Measurements from ENCODE around the gene TEKT1.

TEKT1 gene

DNA sequence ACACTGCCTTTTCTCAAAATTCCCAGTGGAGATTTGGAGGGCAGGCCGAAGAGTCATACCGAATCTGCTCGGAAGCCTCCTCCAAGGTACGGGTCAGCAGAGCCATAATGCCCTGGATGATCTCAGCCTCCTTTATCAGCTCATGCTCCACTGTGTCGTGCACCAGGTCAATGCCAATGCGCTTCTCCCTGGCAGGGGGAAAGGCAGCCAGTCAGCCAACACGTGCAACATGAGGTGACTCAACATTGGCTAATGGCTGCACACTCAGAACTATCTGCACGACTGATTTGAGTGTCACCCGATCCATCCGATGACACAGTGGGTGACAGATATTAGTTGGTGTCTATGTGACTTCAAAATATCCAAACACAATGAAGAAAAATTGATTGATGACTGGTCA is 15.8 kb downstream of the TEKT1 start (continued):
- TF ChIP-seq, protein P1, sequence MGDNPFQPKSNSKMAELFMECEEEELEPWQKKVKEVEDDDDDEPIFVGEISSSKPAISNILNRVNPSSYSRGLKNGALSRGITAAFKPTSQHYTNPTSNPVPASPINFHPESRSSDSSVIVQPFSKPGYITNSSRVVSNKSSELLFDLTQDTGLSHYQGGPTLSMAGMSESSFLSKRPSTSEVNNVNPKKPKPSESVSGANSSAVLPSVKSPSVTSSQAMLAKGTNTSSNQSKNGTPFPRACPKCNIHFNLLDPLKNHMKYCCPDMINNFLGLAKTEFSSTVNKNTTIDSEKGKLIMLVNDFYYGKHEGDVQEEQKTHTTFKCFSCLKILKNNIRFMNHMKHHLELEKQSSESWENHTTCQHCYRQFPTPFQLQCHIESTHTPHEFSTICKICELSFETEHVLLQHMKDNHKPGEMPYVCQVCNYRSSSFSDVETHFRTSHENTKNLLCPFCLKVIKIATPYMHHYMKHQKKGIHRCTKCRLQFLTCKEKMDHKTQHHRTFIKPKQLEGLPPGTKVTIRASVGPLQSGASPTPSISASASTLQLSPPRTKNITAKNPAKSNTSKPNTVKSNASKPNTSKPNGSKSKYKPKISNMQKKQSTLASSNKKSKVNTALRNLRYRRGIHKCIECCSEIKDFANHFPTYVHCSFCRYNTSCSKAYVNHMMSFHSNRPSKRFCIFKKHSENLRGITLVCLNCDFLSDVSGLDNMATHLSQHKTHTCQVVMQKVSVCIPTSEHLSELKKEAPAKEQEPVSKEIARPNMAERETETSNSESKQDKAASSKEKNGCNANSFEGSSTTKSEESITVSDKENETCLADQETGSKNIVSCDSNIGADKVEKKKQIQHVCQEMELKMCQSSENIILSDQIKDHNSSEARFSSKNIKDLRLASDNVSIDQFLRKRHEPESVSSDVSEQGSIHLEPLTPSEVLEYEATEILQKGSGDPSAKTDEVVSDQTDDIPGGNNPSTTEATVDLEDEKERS (tag by site-specific recombination; IDR thresholded peaks at IDR 0.05), result no peak
- TF ChIP-seq ZNF19 (tag by site-specific recombination; IDR thresholded peaks at IDR 0.05; ENCODE audit: low read depth), result no peak
- TF ChIP-seq, protein P2, sequence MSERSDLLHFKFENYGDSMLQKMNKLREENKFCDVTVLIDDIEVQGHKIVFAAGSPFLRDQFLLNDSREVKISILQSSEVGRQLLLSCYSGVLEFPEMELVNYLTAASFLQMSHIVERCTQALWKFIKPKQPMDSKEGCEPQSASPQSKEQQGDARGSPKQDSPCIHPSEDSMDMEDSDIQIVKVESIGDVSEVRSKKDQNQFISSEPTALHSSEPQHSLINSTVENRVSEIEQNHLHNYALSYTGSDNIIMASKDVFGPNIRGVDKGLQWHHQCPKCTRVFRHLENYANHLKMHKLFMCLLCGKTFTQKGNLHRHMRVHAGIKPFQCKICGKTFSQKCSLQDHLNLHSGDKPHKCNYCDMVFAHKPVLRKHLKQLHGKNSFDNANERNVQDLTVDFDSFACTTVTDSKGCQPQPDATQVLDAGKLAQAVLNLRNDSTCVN (tag by site-specific recombination; optimal IDR thresholded peaks at IDR 0.05), result no peak
- TF ChIP-seq, protein P3, sequence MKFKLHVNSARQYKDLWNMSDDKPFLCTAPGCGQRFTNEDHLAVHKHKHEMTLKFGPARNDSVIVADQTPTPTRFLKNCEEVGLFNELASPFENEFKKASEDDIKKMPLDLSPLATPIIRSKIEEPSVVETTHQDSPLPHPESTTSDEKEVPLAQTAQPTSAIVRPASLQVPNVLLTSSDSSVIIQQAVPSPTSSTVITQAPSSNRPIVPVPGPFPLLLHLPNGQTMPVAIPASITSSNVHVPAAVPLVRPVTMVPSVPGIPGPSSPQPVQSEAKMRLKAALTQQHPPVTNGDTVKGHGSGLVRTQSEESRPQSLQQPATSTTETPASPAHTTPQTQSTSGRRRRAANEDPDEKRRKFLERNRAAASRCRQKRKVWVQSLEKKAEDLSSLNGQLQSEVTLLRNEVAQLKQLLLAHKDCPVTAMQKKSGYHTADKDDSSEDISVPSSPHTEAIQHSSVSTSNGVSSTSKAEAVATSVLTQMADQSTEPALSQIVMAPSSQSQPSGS (tag by site-specific recombination; IDR thresholded peaks at IDR 0.05; ENCODE audit: low read depth), result no peak
- TF ChIP-seq MZF1 (tag by site-specific recombination; IDR thresholded peaks at IDR 0.05; ENCODE audit: borderline replicate concordance), result no peak
- TF ChIP-seq, protein P4, sequence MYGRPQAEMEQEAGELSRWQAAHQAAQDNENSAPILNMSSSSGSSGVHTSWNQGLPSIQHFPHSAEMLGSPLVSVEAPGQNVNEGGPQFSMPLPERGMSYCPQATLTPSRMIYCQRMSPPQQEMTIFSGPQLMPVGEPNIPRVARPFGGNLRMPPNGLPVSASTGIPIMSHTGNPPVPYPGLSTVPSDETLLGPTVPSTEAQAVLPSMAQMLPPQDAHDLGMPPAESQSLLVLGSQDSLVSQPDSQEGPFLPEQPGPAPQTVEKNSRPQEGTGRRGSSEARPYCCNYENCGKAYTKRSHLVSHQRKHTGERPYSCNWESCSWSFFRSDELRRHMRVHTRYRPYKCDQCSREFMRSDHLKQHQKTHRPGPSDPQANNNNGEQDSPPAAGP (tag by site-specific recombination; IDR thresholded peaks at IDR 0.05), result no peak
- no peak for TF ChIP-seq ZNF677 (tag by site-specific recombination; IDR thresholded peaks at IDR 0.05)

DNA sequence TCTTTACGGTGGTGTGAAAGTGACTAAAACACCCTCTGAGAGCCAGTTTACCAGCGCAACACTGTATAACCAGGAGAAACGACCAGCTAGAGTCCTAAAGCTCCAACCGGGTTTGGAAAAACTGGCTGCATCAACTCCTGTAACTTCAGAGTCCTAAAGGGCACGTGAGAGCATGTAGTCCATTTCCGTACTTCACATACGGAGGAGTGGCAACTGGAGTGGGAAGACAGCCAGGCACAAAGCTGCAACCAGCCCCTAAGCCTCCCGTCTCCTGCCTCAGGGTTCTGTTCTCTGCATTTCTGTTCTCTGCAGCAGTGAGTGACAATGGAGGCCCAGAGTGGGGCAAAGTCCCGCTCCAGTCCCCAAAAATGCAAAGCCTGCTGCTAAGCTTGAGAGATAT is 19.2 kb downstream of the TEKT1 start:
- ChIA-PET POLR2A (interaction anchor here (0.9 kb wide), 1 partner anchor 11 kb away, joined by 3 read pairs; no protein-coding TSS in a partner anchor), CTCF (interaction anchor here (1.1 kb wide), 1 partner anchor 31 kb away, joined by 3 read pairs; no protein-coding TSS in a partner anchor)
- Histone ChIP-seq H3K4me3 (ENCODE audit: low read depth, low read length) (no peak overlapping the region), H3K36me3 (ENCODE audit: control insufficient read depth in 2 of 2, insufficient read depth in 1 of 2, low read length in 2 of 2) (no peaks in the 10 kb centered on the region), H3K27ac (ENCODE audit: extremely low read depth, low read depth, low read length) (no peak overlapping the region), H3K4me1 (ENCODE audit: control insufficient read depth, insufficient read depth, low read length) (no peaks in the 10 kb centered on the region), H3K9me3 (ENCODE audit: control insufficient read depth, insufficient read depth, low read depth, low read length) (no peaks in the 10 kb centered on the region)
- TF ChIP-seq ZNF558 (tag by site-specific recombination; IDR thresholded peaks at IDR 0.05) (no peak), ZNF184 (tag by site-specific recombination; IDR thresholded peaks at IDR 0.05) (no peak), ZSCAN30 (tag by site-specific recombination; IDR thresholded peaks at IDR 0.05) (no peak), TRIM28 (IDR thresholded peaks at IDR 0.05; ENCODE audit: borderline replicate concordance, low read length) (no peak), ZNF544 (tag by site-specific recombination; IDR thresholded peaks at IDR 0.05) (no peak), TCF7L2 (IDR thresholded peaks at IDR 0.05; ENCODE audit: borderline replicate concordance, low read depth, low read length) (no peak), ZFP69B (tag by site-specific recombination; IDR thresholded peaks at IDR 0.05) (no peak), HOXD13 (CRISPR knock-in tag; IDR thresholded peaks at IDR 0.05; ENCODE audit: borderline replicate concordance) (no peak), ZNF521 (tag by site-specific recombination; IDR thresholded peaks at IDR 0.05) (no peak), SCRT1 (tag by site-specific recombination; IDR thresholded peaks at IDR 0.05; ENCODE audit: borderline replicate concordance) (no peak), ZNF19 (tag by site-specific recombination; IDR thresholded peaks at IDR 0.05; ENCODE audit: low read depth) (no peak), ZNF140 (tag by site-specific recombination; IDR thresholded peaks at IDR 0.05) (no peak), ZNF843 (tag by site-specific recombination; IDR thresholded peaks at IDR 0.05) (no peak), ZNF202 (tag by site-specific recombination; IDR thresholded peaks at IDR 0.05; ENCODE audit: borderline replicate concordance) (no peak), SP2 (tag by site-specific recombination; IDR thresholded peaks at IDR 0.05) (no peak)
- TF ChIP-seq, protein P5, sequence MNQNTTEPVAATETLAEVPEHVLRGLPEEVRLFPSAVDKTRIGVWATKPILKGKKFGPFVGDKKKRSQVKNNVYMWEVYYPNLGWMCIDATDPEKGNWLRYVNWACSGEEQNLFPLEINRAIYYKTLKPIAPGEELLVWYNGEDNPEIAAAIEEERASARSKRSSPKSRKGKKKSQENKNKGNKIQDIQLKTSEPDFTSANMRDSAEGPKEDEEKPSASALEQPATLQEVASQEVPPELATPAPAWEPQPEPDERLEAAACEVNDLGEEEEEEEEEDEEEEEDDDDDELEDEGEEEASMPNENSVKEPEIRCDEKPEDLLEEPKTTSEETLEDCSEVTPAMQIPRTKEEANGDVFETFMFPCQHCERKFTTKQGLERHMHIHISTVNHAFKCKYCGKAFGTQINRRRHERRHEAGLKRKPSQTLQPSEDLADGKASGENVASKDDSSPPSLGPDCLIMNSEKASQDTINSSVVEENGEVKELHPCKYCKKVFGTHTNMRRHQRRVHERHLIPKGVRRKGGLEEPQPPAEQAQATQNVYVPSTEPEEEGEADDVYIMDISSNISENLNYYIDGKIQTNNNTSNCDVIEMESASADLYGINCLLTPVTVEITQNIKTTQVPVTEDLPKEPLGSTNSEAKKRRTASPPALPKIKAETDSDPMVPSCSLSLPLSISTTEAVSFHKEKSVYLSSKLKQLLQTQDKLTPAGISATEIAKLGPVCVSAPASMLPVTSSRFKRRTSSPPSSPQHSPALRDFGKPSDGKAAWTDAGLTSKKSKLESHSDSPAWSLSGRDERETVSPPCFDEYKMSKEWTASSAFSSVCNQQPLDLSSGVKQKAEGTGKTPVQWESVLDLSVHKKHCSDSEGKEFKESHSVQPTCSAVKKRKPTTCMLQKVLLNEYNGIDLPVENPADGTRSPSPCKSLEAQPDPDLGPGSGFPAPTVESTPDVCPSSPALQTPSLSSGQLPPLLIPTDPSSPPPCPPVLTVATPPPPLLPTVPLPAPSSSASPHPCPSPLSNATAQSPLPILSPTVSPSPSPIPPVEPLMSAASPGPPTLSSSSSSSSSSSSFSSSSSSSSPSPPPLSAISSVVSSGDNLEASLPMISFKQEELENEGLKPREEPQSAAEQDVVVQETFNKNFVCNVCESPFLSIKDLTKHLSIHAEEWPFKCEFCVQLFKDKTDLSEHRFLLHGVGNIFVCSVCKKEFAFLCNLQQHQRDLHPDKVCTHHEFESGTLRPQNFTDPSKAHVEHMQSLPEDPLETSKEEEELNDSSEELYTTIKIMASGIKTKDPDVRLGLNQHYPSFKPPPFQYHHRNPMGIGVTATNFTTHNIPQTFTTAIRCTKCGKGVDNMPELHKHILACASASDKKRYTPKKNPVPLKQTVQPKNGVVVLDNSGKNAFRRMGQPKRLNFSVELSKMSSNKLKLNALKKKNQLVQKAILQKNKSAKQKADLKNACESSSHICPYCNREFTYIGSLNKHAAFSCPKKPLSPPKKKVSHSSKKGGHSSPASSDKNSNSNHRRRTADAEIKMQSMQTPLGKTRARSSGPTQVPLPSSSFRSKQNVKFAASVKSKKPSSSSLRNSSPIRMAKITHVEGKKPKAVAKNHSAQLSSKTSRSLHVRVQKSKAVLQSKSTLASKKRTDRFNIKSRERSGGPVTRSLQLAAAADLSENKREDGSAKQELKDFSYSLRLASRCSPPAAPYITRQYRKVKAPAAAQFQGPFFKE (tag by site-specific recombination; IDR thresholded peaks at IDR 0.05; ENCODE audit: borderline replicate concordance), result no peak
- TF ChIP-seq, protein P6, sequence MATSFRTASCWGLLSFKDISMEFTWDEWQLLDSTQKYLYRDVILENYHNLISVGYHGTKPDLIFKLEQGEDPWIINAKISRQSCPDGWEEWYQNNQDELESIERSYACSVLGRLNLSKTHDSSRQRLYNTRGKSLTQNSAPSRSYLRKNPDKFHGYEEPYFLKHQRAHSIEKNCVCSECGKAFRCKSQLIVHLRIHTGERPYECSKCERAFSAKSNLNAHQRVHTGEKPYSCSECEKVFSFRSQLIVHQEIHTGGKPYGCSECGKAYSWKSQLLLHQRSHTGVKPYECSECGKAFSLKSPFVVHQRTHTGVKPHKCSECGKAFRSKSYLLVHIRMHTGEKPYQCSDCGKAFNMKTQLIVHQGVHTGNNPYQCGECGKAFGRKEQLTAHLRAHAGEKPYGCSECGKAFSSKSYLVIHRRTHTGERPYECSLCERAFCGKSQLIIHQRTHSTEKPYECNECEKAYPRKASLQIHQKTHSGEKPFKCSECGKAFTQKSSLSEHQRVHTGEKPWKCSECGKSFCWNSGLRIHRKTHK (tag by site-specific recombination; IDR thresholded peaks at IDR 0.05), result no peak

All from HEK293 (cell line).